OCI-LY7 (cell line): ENCODE results near the gene KRI1. TPM values are rescaled to one million over a fixed set of nuclear protein-coding genes. Genes with fewer than 3 reads are reported as not detected.

ENCODE experiments used
- BruUV-seq: library from RNA; stranded (reverse); fragments of 400-500 nt; replicated peaks from 2 replicates; lab custom pipeline; 2021; lab: Mats Ljungman, UMichigan
- CTCF ChIA-PET: fragments of 300-600 bp; sonication (Branson Sonifier 250); formaldehyde crosslinking; loops from one replicate; lab custom pipeline; 2022; ENCODE audit warnings: antibody characterized with exemption; ENCODE audit not compliant: unreplicated experiment; lab: Charles Lee
- POLR2A ChIA-PET: fragments of 300-600 bp; sonication (Branson Sonifier 250); formaldehyde crosslinking; loops from one replicate; lab custom pipeline; 2022; ENCODE audit warnings: antibody characterized with exemption; lab: Charles Lee
- DNase-seq: peaks from one replicate; pipeline ENCODE4 v3.0.0-alpha.2; 2015; ENCODE audit warnings: low spot score
- H2AFZ ChIP-seq: fragments of 200-600 bp; sonication (generic), shearing (Covaris generic); 2 replicates; pipeline ENCODE4 v1.6.1; 2014; ENCODE audit warnings: mild to moderate bottlenecking, antibody characterized with exemption, low read length, moderate library complexity
- H3K27ac ChIP-seq: fragments of 200-600 bp; sonication (generic); 2 replicates; pipeline ENCODE4 v1.5.1; 2014; ENCODE audit warnings: mixed run types, low read depth, mild to moderate bottlenecking, moderate library complexity, low read length, inconsistent platforms; ENCODE audit not compliant: poor library complexity, severe bottlenecking
- H3K36me3 ChIP-seq: fragments of 200-600 bp; sonication (generic); 2 replicates; pipeline ENCODE4 v1.6.1; 2014; ENCODE audit warnings: mild to moderate bottlenecking, antibody characterized with exemption, low read length, moderate library complexity, mixed read lengths; ENCODE audit not compliant: insufficient read depth
- H3K4me1 ChIP-seq: fragments of 200-600 bp; sonication (generic); 2 replicates; pipeline ENCODE4 v1.5.1; 2014; ENCODE audit warnings: mild to moderate bottlenecking, low read length; ENCODE audit not compliant: insufficient read depth, poor library complexity, severe bottlenecking
- H3K4me2 ChIP-seq: fragments of 200-600 bp; sonication (generic); 2 replicates; pipeline ENCODE4 v1.6.1; 2014; ENCODE audit warnings: mild to moderate bottlenecking, low read length
- H3K4me3 ChIP-seq: fragments of 200-600 bp; sonication (generic); 2 replicates; pipeline ENCODE4 v1.5.1; 2014; ENCODE audit warnings: mild to moderate bottlenecking, low read depth, low read length; ENCODE audit not compliant: poor library complexity, severe bottlenecking
- H3K79me2 ChIP-seq: fragments of 200-600 bp; sonication (generic); 2 replicates; pipeline ENCODE4 v1.6.1; 2016; ENCODE audit warnings: low read depth, mild to moderate bottlenecking, low read length, moderate library complexity, mixed read lengths; ENCODE audit not compliant: insufficient read depth
- H3K9me2 ChIP-seq: fragments of 200-600 bp; sonication (generic); 2 replicates; pipeline ENCODE4 v1.6.1; 2016; ENCODE audit warnings: mild to moderate bottlenecking, low read length, mixed read lengths; ENCODE audit not compliant: insufficient read depth
- H3K9me3 ChIP-seq: fragments of 200-600 bp; sonication (generic); 2 replicates; pipeline ENCODE4 v1.6.1; 2014; ENCODE audit warnings: mild to moderate bottlenecking, mixed run types, low read length, mixed read lengths
- H4K20me1 ChIP-seq: fragments of 200-600 bp; sonication (generic); 2 replicates; pipeline ENCODE4 v1.6.1; 2014; ENCODE audit warnings: mild to moderate bottlenecking, antibody characterized with exemption, low read length, moderate library complexity, mixed read lengths; ENCODE audit not compliant: insufficient read depth
- EZH2phosphoT487 ChIP-seq: fragments of 200-600 bp; sonication (generic); IDR thresholded peaks from 2 replicates; pipeline ENCODE4 v1.6.1; 2018; ENCODE audit warnings: low read depth, borderline replicate concordance, mild to moderate bottlenecking, mixed run types, antibody characterized with exemption, low read length, moderate library complexity, mixed read lengths
- intact Hi-C: fragments of 100-400 bp; cut with micrococcal nuclease; formaldehyde crosslinking; loops from one replicate; pipeline ENCODE4 v1.10.0; 2022; ENCODE audit not compliant: unreplicated experiment
- total RNA-seq, 2 experiments: library from RNA; depleted of rRNA in 1 of 2; stranded (reverse); fragments of >200 nt in 1 of 2; shearing (Covaris generic) in 1 of 2; gene quantifications; 2 replicates each; pipeline ENCODE4 v1.2.3, GENCODE V29; 2014 to 2022
- TF ChIP-seq, protein P1 (sequence below): fragments of 200-600 bp; sonication (generic); conservative IDR thresholded peaks from 2 replicates; pipeline ENCODE4 v1.5.1; 2014; ENCODE audit warnings: mild to moderate bottlenecking, antibody characterized with exemption, low read length, moderate library complexity, mixed read lengths

Gene KRI1
- total RNA-seq, 2 experiments from 2014 or later = 53.6 to 58.4 TPM

DNA sequence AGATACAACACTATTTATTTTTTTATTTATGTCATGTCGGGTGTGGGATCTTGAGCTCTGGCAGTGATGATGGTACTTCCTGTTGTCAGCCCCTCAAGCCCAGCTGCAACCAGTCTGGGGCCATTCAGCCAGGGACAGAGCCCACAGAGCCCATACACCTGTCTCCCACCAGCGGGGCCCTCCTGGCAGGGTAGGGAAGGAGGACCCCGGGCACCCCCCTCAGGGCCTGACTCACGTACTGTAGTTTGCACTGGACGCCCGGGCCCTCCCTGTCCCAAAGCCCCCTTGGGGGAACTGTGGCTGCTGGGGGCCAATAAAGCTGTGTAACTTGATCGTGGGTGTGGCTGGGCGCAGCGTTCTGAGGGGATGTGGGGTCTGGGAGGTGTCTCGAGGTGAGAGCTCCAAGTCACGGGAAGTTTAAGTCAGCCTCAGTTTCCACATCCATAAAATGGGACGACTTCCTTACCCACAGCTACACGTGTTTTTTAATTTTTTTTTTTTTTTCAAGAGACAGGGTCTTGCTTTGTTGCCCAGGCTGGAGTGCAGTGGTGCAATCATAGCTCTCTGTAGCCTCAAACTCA lies 12.6 kb downstream of the KRI1 start:
- Histone ChIP-seq H3K4me3 (peak overlapping the region; percentile 19), H3K27ac (peak overlapping the region; percentile 88)

DNA sequence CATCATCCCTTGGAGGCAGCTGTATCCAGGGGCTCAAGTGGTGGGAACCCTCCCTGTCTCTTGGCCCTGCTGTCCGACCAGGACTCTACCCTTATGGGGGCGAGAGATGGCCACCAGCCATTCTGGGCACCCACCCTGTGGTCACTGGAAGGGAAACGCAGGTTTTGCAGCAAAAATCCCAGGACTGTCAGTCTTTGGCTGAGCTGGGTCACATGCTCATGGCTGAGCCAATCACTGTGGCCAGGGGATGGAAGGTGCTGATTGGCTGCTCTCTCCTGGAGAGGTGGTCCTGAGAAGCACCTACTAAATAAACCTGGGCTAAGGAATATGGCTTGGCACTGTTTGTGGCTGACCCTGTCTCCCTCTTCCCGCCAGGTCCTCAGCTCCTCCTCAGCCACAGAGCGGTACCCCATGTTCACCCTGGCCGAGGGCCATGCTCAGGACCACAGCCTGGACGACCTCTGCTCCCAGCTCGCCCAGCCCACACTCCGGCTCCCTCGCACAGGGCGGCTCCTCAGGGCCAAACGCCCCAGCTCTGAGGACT lies 13.2 kb downstream of the KRI1 start:
- peaks cover 89% of the 10 kb centered on the region for H3K36me3 ChIP-seq
- no peaks in the 10 kb centered on the region for H3K9me2 ChIP-seq
- no TSS peak for BruUV-seq
- POLR2A ChIA-PET = interaction anchor here (0.6 to 1.0 kb wide), 4 partner anchors 14 to 149 kb away, joined by 3 to 4 read pairs (median 3); partner anchors contain the start of gene QTRT1
- TF ChIP-seq, protein P1, sequence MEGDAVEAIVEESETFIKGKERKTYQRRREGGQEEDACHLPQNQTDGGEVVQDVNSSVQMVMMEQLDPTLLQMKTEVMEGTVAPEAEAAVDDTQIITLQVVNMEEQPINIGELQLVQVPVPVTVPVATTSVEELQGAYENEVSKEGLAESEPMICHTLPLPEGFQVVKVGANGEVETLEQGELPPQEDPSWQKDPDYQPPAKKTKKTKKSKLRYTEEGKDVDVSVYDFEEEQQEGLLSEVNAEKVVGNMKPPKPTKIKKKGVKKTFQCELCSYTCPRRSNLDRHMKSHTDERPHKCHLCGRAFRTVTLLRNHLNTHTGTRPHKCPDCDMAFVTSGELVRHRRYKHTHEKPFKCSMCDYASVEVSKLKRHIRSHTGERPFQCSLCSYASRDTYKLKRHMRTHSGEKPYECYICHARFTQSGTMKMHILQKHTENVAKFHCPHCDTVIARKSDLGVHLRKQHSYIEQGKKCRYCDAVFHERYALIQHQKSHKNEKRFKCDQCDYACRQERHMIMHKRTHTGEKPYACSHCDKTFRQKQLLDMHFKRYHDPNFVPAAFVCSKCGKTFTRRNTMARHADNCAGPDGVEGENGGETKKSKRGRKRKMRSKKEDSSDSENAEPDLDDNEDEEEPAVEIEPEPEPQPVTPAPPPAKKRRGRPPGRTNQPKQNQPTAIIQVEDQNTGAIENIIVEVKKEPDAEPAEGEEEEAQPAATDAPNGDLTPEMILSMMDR = no peak
- TF ChIP-seq EZH2phosphoT487 = no peak
- H4K20me1 ChIP-seq = no peaks in the 10 kb centered on the region
- peak; percentile 65 for DNase-seq
- no peaks in the 10 kb centered on the region; the same call in 1 of the 2 replicates for H3K79me2 ChIP-seq
- H3K4me2 ChIP-seq = peak overlapping the region; percentile 67
- no peak overlapping the region for H3K4me3 ChIP-seq
- peaks cover 38% of the 10 kb centered on the region for H3K4me1 ChIP-seq
- no peak overlapping the region for H2AFZ ChIP-seq
- H3K27ac ChIP-seq = peak overlapping the region; percentile 88
- CTCF ChIA-PET = no interaction called here
- intact Hi-C loops = no loop called here
- no peaks in the 10 kb centered on the region for H3K9me3 ChIP-seq

More for the DNA sequence above, 12.6 kb downstream of the KRI1 start:
- H3K9me3 ChIP-seq = no peaks in the 10 kb centered on the region
- no peaks in the 10 kb centered on the region; the same call in 1 of the 2 replicates for H3K79me2 ChIP-seq
- ChIA-PET CTCF (no interaction called here), POLR2A (interaction anchor here (0.6 to 1.0 kb wide), 5 partner anchors 22 to 148 kb away, joined by 3 to 4 read pairs (median 3); partner anchors contain the start of gene QTRT1)
- peak; percentile 41 for DNase-seq
- peaks cover 94% of the 10 kb centered on the region for H3K36me3 ChIP-seq
- TSS peak; percentile 96 for BruUV-seq
- TF ChIP-seq EZH2phosphoT487 = no peak
- TF ChIP-seq, protein P1 = no peak
- H2AFZ ChIP-seq = no peak overlapping the region
- H3K9me2 ChIP-seq = no peaks in the 10 kb centered on the region
- peak overlapping the region; percentile 67 for H3K4me2 ChIP-seq
- no peaks in the 10 kb centered on the region for H4K20me1 ChIP-seq
- intact Hi-C loops = no loop called here
- peaks cover 38% of the 10 kb centered on the region for H3K4me1 ChIP-seq
